ENCODE results near the gene TRIM2. TPM values are rescaled to one million over a fixed set of nuclear protein-coding genes. Genes with fewer than 3 reads are reported as not detected.
A peak's percentile ranks its signal among the peaks of the same experiment; 100 is the strongest.
"Not testable (repeated sequence)": the region's sequence is repeated elsewhere in the genome, so short reads cannot be mapped to it uniquely, and the experiment has no call there.

TRIM2 gene
- total RNA-seq, 4 donors from 2014 or later, result 71.8 to 124 (median 95.3) TPM

DNA sequence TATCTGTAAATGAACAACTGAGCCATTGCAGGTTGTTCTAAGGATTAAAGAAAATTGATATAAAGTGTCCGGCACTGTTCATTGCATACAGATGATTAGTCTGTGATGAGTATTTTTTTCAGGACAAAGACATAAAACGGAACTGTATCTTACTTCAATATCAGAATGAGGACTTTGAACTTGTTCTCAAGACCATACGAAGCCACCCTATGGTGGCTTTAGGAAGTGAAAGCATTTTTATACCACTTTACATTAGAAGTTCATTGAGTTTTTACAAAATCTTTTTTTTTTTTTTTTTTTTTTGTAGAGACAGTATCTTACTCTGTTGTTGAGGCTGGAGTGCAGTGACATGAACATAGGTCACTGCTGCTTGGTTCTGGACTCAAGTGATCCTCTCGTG, 45.2 kb upstream of the TRIM2 start:
- 50 to 54% methylated on average over 4 of the region's 4 CpGs for WGBS, 2 donors (ENCODE audit: low coverage in 1 of 2)
- in situ Hi-C loops (cut with MboI; ENCODE audit: low pct_ligation_motif_present in 1 of 4, low pct_unique_long_range_greater_than_20kb in 1 of 4, low sequenced_read_pairs in 3 of 4), result no loop called here
- H3K27me3 ChIP-seq, result no peaks in the 10 kb centered on the region
- no peak for DNase-seq
- H3K9me3 ChIP-seq, result no peaks in the 10 kb centered on the region
- H3K27ac ChIP-seq, result no peak overlapping the region
- H3K36me3 ChIP-seq, result no peaks in the 10 kb centered on the region
- TF ChIP-seq, protein P1, sequence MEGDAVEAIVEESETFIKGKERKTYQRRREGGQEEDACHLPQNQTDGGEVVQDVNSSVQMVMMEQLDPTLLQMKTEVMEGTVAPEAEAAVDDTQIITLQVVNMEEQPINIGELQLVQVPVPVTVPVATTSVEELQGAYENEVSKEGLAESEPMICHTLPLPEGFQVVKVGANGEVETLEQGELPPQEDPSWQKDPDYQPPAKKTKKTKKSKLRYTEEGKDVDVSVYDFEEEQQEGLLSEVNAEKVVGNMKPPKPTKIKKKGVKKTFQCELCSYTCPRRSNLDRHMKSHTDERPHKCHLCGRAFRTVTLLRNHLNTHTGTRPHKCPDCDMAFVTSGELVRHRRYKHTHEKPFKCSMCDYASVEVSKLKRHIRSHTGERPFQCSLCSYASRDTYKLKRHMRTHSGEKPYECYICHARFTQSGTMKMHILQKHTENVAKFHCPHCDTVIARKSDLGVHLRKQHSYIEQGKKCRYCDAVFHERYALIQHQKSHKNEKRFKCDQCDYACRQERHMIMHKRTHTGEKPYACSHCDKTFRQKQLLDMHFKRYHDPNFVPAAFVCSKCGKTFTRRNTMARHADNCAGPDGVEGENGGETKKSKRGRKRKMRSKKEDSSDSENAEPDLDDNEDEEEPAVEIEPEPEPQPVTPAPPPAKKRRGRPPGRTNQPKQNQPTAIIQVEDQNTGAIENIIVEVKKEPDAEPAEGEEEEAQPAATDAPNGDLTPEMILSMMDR (IDR thresholded peaks at IDR 0.05), result peak in 4 of 5 experiments; percentile 24 to 52 (median 43)
- TF ChIP-seq POLR2A (IDR thresholded peaks at IDR 0.05), result no peak
- TF ChIP-seq POLR2AphosphoS5 (IDR thresholded peaks at IDR 0.05), result no peak
- TF ChIP-seq EP300 (IDR thresholded peaks at IDR 0.05; ENCODE audit: low read depth), result no peak
- H3K4me3 ChIP-seq, result no peak overlapping the region
- intact Hi-C loops (cut with DNase I; ENCODE audit: low total_unique reads), result no loop called here
- peaks cover 0 to 17% (median 4%) of the 10 kb centered on the region in 4 donors for H3K4me1 ChIP-seq

DNA sequence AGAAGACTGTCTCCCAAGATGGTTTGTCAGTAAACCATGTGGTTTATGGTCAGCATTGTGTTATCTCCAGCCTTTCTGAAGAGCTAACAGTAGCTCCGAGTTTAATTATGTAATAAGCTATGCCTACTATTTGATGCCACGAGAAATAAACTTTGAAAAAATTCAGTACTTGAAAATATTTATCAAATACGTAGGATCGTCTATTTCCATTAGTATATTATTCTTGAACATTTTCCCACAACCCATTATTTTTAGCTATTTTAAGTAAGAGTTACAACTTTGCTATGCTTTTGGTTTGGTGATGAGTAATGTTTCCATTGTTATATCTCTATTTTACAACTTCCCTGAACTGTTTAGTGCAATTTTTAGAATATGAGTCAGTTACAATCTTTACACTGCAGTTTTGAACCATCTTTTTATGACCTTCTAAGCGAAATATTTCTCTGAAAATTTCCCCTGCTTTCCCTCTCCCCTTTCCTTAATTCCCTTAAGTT, 44.5 kb upstream of the TRIM2 start:
- intact Hi-C loops (cut with DNase I; ENCODE audit: low total_unique reads) (no loop called here), in situ Hi-C loops (cut with MboI; ENCODE audit: low pct_ligation_motif_present in 1 of 4, low pct_unique_long_range_greater_than_20kb in 1 of 4, low sequenced_read_pairs in 3 of 4) (no loop called here)
- H3K4me3 ChIP-seq, result no peak overlapping the region
- peaks cover 0 to 12% (median 0%) of the 10 kb centered on the region in 4 donors for H3K4me1 ChIP-seq
- no peak for DNase-seq
- TF ChIP-seq EP300 (IDR thresholded peaks at IDR 0.05; ENCODE audit: low read depth) (no peak), POLR2AphosphoS5 (IDR thresholded peaks at IDR 0.05) (no peak), POLR2A (IDR thresholded peaks at IDR 0.05) (no peak)
- TF ChIP-seq, protein P1 (IDR thresholded peaks at IDR 0.05), result no peak
- no peaks in the 10 kb centered on the region for H3K36me3 ChIP-seq
- no peaks in the 10 kb centered on the region for H3K27me3 ChIP-seq
- H3K27ac ChIP-seq, result no peak overlapping the region
- no peaks in the 10 kb centered on the region for H3K9me3 ChIP-seq
- WGBS, 2 donors (ENCODE audit: low coverage in 1 of 2), result 35 to 38% methylated on average over 5 of the region's 5 CpGs

DNA sequence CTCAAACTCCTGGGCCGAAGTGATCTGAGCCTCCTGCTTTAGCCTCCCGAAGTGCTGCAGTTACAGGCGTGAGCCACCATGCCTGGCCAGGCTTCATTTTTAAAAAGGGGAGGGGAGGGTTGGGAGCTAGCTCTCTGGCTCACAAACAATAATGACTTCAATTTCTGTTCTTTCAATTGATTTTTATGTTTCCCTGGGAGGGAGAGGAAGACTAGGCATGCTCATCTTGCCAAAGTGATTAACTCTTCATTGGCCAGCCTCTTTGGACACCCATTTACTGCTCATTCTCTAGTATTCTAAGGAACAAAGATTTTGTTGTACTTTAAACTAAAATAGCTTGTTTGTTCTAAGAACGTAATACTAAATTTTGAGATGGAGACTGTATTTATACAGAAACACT, 43.4 kb upstream of the TRIM2 start:
- H3K36me3 ChIP-seq, result no peaks in the 10 kb centered on the region
- intact Hi-C loops (cut with DNase I; ENCODE audit: low total_unique reads), result no loop called here
- no peaks in the 10 kb centered on the region for H3K9me3 ChIP-seq
- H3K4me3 ChIP-seq, result no peak overlapping the region
- WGBS, 2 donors (ENCODE audit: low coverage in 1 of 2), result 83 to 85% methylated on average over 4 of the region's 4 CpGs
- in situ Hi-C loops (cut with MboI; ENCODE audit: low pct_ligation_motif_present in 1 of 4, low pct_unique_long_range_greater_than_20kb in 1 of 4, low sequenced_read_pairs in 3 of 4), result no loop called here
- no peak for TF ChIP-seq POLR2A (IDR thresholded peaks at IDR 0.05)
- TF ChIP-seq, protein P1 (IDR thresholded peaks at IDR 0.05), result no peak
- no peak overlapping the region for H3K27ac ChIP-seq
- no peaks in the 10 kb centered on the region for H3K27me3 ChIP-seq
- H3K4me1 ChIP-seq, result peaks cover 0 to 12% (median 0%) of the 10 kb centered on the region in 4 donors
- no peak for DNase-seq

DNA sequence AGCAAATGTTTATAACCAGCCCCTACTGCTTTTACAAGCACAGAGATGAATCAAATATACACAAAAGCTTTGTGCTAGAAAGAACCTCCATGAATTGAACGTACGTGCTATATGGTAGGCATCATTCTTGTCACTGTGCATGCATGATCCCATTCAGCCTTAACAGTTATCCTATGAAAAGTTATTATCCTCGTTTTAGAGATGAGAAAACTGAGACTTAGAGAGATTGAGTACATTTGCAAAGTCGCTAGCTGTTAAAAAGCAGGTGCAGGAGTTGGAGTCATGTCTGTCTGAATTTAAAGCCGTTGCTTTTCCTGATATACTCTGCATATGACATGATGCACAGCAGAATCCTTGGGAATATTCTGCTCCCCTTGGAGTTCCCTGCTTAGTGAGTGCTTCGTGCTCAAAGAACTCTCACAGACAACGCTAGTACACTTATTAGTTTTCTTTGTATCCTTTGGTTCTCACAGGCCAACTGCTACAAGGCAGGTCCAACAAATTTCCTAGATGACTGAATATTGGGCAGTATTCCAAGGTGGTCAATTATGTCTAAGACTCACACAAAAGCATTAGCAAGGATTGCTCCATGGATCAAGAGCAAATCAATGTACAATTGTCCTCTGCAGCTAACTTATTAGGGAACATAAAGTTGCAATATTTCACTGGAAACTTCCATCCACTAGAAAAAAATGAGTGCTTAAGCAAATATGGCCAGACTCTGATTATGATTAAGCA, 42.8 kb upstream of the TRIM2 start:
- in situ Hi-C loops (cut with MboI; ENCODE audit: low pct_ligation_motif_present in 1 of 4, low pct_unique_long_range_greater_than_20kb in 1 of 4, low sequenced_read_pairs in 3 of 4) (no loop called here), intact Hi-C loops (cut with DNase I; ENCODE audit: low total_unique reads) (no loop called here)
- no peak overlapping the region for H3K4me3 ChIP-seq
- H3K27ac ChIP-seq, result no peak overlapping the region
- no peak for DNase-seq
- whole genome bisulfite sequencing, 2 donors (ENCODE audit: low coverage in 1 of 2), result 55 to 74% methylated on average over 7 of the region's 7 CpGs
- peaks cover 0 to 12% (median 0%) of the 10 kb centered on the region in 4 donors for H3K4me1 ChIP-seq
- H3K9me3 ChIP-seq, result no peaks in the 10 kb centered on the region
- no peaks in the 10 kb centered on the region for H3K27me3 ChIP-seq
- TF ChIP-seq, protein P1 (IDR thresholded peaks at IDR 0.05), result no peak
- no peak for TF ChIP-seq POLR2AphosphoS5 (IDR thresholded peaks at IDR 0.05)
- TF ChIP-seq EP300 (IDR thresholded peaks at IDR 0.05; ENCODE audit: low read depth), result no peak
- TF ChIP-seq POLR2A (IDR thresholded peaks at IDR 0.05), result no peak
- no peaks in the 10 kb centered on the region for H3K36me3 ChIP-seq

DNA sequence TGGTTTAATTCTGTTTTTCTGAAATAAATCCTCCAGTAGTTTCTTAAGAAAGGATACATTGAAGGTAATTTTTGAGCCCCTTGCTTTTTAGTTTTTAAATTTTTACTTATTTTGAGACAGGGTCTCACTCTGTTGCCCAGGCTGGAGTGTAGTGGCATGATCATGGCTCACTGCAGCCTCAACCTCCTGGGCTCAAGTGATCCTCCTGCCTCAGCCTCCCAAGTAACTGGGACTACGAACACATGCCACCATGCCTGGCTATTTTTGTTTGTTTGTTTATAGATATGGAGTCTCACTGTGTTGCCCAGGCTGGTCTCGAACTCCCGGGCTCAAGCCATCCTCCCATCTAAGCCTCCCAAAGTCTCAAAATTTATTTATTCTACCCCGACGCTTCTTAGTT, 39.0 kb upstream of the TRIM2 start:
- H3K27ac ChIP-seq; H3K9me3 ChIP-seq; in situ Hi-C loops (cut with MboI; ENCODE audit: low pct_ligation_motif_present in 1 of 4, low pct_unique_long_range_greater_than_20kb in 1 of 4, low sequenced_read_pairs in 3 of 4); intact Hi-C loops (cut with DNase I; ENCODE audit: low total_unique reads); H3K27me3 ChIP-seq; H3K4me1 ChIP-seq; H3K4me3 ChIP-seq; DNase-seq; H3K36me3 ChIP-seq: not testable (repeated sequence)
- 91 to 98% methylated on average over 4 to 5 of the region's 5 CpGs for WGBS, 2 donors (ENCODE audit: low coverage in 1 of 2)

Measured in transverse colon (tissue), 4 donors.